SK-MEL-5 (cell line): ENCODE data around the gene NBPF10. TPM values are rescaled to one million over a fixed set of nuclear protein-coding genes. Genes with fewer than 3 reads are reported as not detected.
"Not testable (repeated sequence)": the region's sequence is repeated elsewhere in the genome, so short reads cannot be mapped to it uniquely, and the experiment has no call there.

Experiments
- DNase-seq: peaks from one replicate; pipeline ENCODE4 v3.0.0-alpha.2; 2016; ENCODE audit warnings: low read depth, low spot score
- in situ Hi-C: cut with HindIII; loops from 2 replicates; pipeline ENCODE4 v1.10.0; 2016; ENCODE audit warnings: low sequenced_read_pairs, high pct_unique_total_duplicates, low pct_unique_long_range_greater_than_20kb
- polyA plus RNA-seq, 2 experiments: library from polyadenylated mRNA; depleted of rRNA; stranded (reverse); fragments of >200 nt; gene quantifications; 2 replicates each; pipeline ENCODE4 v1.2.3, GENCODE V29; 2015
- total RNA-seq: library from RNA; depleted of rRNA; stranded (reverse); fragments of >200 nt; shearing (Covaris generic); gene quantifications from 2 replicates; pipeline ENCODE4 v1.2.3, GENCODE V29; 2014; rRNA removed

NBPF10 gene, protein sequence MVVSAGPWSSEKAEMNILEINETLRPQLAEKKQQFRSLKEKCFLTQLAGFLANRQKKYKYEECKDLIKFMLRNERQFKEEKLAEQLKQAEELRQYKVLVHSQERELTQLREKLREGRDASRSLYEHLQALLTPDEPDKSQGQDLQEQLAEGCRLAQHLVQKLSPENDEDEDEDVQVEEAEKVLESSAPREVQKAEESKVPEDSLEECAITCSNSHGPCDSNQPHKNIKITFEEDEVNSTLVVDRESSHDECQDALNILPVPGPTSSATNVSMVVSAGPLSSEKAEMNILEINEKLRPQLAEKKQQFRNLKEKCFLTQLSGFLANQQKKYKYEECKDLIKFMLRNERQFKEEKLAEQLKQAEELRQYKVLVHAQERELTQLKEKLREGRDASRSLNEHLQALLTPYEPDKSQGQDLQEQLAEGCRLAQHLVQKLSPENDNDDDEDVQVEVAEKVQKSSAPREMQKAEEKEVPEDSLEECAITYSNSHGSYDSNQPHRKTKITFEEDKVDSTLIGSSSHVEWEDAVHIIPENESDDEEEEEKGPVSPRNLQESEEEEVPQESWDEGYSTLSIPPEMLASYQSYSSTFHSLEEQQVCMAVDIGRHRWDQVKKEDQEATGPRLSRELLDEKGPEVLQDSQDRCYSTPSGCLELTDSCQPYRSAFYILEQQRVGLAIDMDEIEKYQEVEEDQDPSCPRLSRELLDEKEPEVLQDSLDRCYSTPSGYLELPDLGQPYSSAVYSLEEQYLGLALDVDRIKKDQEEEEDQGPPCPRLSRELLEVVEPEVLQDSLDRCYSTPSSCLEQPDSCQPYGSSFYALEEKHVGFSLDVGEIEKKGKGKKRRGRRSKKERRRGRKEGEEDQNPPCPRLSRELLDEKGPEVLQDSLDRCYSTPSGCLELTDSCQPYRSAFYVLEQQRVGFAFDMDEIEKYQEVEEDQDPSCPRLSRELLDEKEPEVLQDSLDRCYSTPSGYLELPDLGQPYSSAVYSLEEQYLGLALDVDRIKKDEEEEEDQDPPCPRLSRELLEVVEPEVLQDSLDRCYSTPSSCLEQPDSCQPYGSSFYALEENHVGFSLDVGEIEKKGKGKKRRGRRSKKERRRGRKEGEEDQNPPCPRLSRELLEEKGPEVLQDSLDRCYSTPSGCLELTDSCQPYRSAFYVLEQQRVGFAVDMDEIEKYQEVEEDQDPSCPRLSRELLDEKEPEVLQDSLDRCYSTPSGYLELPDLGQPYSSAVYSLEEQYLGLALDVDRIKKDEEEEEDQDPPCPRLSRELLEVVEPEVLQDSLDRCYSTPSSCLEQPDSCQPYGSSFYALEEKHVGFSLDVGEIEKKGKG (N-terminal part only)
- total RNA-seq, result 0.69 TPM in 2 replicates
- 0.27 and 0.42 TPM in 2 replicates for polyA plus RNA-seq (2015; cell fraction: cytosol; rRNA removed)
- polyA plus RNA-seq (2015; cell fraction: nucleus; rRNA removed), result 1.7 and 1.8 TPM in 2 replicates

DNA sequence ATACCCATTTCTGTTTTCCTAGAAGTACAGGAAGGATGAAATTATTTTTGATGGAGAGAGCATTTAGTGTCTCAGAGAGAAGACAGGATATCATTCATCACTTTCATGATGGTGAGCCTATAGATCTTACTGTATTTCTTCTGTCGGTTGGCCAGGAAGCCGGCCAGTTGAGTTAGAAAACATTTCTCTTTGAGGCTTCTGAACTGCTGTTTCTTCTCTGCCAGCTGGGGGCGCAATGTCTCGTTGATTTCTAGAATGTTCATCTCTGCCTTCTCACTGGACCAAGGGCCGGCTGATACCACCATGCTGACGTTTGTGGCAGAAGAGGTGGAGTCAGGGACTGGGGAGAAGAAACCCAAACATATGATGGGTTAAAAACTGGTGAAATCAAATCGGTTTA is at the start of gene NBPF10:
TSS of gene NBPF10 (minus strand) at position 340 of the 400 bp plus-strand sequence. CDS start at position 305, 35 bp downstream.
- DNase-seq, in situ Hi-C loops: not testable (repeated sequence)

- in situ Hi-C loops, DNase-seq: not testable (repeated sequence)
Measured at GRCh38 chr1:146174531-146174930, 29.9 kb upstream of the NBPF10 start.

- DNase-seq, in situ Hi-C loops: not testable (repeated sequence)
Measured at GRCh38 chr1:146167740-146168139, 23.1 kb upstream of the NBPF10 start.

DNA sequence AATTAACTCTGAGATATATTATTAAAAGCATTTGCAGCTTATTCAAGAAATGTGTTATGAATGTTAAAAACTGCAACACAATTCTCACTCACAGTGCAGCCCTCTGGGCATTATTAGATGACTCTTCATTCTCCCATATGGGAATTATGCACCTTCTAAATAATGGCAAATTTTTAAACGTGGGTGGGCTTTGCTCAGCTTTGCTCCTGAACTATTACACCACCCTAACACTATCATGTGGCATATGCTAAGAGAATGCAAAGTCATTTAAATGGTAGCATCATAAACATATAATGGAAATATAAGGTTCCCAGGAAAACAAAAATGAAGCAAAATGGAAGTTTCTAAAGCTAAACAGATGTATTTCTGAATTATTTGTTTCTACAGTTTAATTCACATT is 22.7 kb upstream of the NBPF10 start:
- in situ Hi-C loops, DNase-seq: not testable (repeated sequence)

Other genes starting within 250 kb of the NBPF10 start
- gene ITGA10, start 234.8 kb downstream of the NBPF10 start, total RNA-seq, result 5.7 and 6.2 TPM in 2 replicates
- gene PEX11B, start 226.1 kb downstream of the NBPF10 start, total RNA-seq, result 50.0 and 52.1 TPM in 2 replicates
- gene RBM8A, start 217.3 kb downstream of the NBPF10 start, total RNA-seq, result 261 and 288 TPM in 2 replicates
- 45.1 and 49.7 TPM in 2 replicates for gene LIX1L, start 186.8 kb downstream of the NBPF10 start, total RNA-seq
- gene ANKRD34A, start 180.2 kb downstream of the NBPF10 start, total RNA-seq, result 1.1 and 1.2 TPM in 2 replicates
- gene POLR3GL, start 180.1 kb downstream of the NBPF10 start, total RNA-seq, result 25.8 and 26.0 TPM in 2 replicates
- gene TXNIP, start 148.2 kb downstream of the NBPF10 start, total RNA-seq, result 10.6 and 11.2 TPM in 2 replicates
- not detected in 2 replicates for gene HJV, start 123.1 kb downstream of the NBPF10 start, total RNA-seq
- 31.3 and 37.2 TPM in 2 replicates for gene NOTCH2NLA, start 84.2 kb upstream of the NBPF10 start, total RNA-seq